Stimulated activated CD4-positive, alpha-beta T cell treated with anti-CD3 and anti-CD28 coated beads, Interleukin-12 subunit alpha, Interleukin-12 subunit beta, amount 100 ng/mL, for 24 hours (primary cell): ENCODE data around the gene ZNF214.
"Not testable (repeated sequence)": the region's sequence is repeated elsewhere in the genome, so short reads cannot be mapped to it uniquely, and the experiment has no call there.

ENCODE experiments used
- DNase-seq, 2 experiments: peaks; one replicate each; pipeline ENCODE4 v3.0.0-alpha.2; 2020; ENCODE audit warnings: low read depth in 2 of 2

The ZNF214 gene

GRCh38 chr11:6988506-6988905 lies 31.6 kb downstream of the ZNF214 start:
- no peak for DNase-seq

GRCh38 chr11:6986487-6986886 lies 33.7 kb downstream of the ZNF214 start:
- no peak for DNase-seq

- DNase-seq = no peak
These were observed 40.8 kb downstream of the ZNF214 start for GRCh38 chr11:6979365-6979764.

GRCh38 chr11:6969854-6970253 lies 50.3 kb downstream of the ZNF214 start:
- not testable (repeated sequence) for DNase-seq

- no peak for DNase-seq
These were observed 51.3 kb downstream of the ZNF214 start for GRCh38 chr11:6968816-6969215.

GRCh38 chr11:6962673-6963072 lies 57.5 kb downstream of the ZNF214 start:
- no peak for DNase-seq

- no peak for DNase-seq
These were observed 58.0 kb downstream of the ZNF214 start for GRCh38 chr11:6962141-6962540.

GRCh38 chr11:6954248-6954647 lies 65.9 kb downstream of the ZNF214 start:
- not testable (repeated sequence) for DNase-seq
